ENCODE results near the gene VAC14.

Gene VAC14

DNA sequence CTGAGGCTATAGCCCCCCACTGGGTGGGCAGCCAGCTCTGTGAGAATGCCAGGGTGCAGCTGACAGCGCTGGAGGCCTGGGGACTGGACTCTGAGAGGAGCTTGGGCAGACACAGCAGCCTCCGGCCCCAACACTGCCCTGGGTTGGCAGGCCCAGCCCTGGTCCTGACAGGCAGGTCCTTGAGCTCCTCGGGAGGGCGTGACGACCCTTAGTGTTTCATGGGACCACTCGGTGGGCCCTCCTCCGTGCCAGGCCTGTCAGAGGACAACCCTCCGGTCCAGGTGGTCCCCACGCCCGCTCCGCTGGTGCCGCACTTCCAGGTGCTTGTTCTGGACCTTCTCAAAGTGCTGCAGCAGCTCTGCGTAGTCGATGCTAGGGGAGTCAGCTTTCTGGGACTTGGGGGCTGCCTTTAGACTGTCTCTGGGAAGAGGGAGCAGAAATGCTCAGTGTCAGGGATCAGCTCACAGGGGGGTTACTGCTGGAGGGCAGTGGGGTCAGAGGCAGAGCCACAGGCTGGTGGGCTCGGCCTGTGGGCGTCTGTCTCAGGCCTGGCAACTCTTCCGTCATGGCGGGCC lies 113.2 kb downstream of the VAC14 start:
- TF ChIP-seq, protein P1, sequence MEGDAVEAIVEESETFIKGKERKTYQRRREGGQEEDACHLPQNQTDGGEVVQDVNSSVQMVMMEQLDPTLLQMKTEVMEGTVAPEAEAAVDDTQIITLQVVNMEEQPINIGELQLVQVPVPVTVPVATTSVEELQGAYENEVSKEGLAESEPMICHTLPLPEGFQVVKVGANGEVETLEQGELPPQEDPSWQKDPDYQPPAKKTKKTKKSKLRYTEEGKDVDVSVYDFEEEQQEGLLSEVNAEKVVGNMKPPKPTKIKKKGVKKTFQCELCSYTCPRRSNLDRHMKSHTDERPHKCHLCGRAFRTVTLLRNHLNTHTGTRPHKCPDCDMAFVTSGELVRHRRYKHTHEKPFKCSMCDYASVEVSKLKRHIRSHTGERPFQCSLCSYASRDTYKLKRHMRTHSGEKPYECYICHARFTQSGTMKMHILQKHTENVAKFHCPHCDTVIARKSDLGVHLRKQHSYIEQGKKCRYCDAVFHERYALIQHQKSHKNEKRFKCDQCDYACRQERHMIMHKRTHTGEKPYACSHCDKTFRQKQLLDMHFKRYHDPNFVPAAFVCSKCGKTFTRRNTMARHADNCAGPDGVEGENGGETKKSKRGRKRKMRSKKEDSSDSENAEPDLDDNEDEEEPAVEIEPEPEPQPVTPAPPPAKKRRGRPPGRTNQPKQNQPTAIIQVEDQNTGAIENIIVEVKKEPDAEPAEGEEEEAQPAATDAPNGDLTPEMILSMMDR (IDR thresholded peaks at IDR 0.05; ENCODE audit: extremely low read depth, insufficient read depth, missing control alignments): no peak
- DNase-seq (ENCODE audit: low spot score): no peak
- in situ Hi-C loops (cut with MboI; ENCODE audit: low pct_unique_long_range_greater_than_20kb, low sequenced_read_pairs, unreplicated experiment): loop anchor here (10.0 kb wide), 1 partner anchor 77 kb away; no protein-coding TSS in a partner anchor

DNA sequence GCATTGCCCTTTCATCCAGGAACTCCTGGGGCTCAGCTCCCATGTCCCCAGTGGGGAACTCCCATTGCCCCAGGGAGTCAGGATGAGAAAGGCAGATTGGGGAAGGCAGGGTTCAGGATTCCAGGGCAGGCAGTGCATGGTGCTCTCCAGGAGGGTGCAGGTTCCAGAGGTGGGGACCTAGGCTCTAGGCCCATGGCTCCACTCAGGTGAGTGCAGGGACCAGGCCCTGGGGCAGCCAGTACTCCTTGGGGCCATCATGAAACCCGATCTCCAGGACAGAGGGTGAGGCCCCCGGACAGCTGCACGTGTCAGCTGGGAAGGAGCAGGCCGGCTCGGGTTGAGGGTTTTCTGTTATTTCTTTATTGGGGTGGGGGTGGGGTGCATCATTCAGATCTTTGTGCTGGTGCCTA lies 113.9 kb downstream of the VAC14 start:
- TF ChIP-seq, protein P1 (IDR thresholded peaks at IDR 0.05; ENCODE audit: extremely low read depth, insufficient read depth, missing control alignments): no peak
- DNase-seq (ENCODE audit: low spot score): no peak
- in situ Hi-C loops (cut with MboI; ENCODE audit: low pct_unique_long_range_greater_than_20kb, low sequenced_read_pairs, unreplicated experiment): loop anchor here (10.0 kb wide), 1 partner anchor 78 kb away; no protein-coding TSS in a partner anchor

DNA sequence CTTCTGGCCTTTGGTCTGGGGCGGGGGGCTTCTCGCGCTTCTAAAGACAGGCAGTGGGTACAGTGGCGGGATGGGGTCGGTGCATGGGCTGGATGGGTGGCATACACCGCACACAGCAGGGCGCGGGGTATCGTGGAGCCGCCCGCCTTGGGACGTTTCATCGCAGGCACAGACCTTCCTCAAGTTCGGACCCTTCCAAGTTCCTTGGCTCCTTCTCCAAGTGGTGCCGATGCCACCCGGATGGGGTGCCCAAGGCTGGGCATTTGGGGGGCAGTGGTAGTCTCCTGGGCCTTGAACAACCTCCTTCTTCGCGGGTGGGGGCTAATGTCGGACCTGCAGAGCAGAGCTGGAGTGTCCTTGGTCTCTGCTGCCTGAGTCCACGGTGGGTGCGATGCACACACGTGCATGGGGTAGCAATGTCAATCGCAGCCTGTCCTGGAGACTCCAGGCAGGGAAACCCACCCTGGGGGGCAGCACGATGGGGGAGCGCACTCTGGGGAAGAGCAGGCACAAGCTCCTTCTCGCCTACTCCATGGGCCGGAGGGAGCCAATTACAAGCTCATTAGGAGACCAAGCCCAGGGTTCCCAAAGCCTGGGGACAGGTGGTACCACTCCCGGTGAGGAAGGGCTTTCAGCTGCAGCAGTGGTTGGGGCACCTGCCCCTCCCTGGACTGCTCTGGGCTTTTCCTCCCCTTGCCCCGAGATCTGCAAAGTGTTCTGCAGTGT lies 114.4 kb downstream of the VAC14 start:
- in situ Hi-C loops (cut with MboI; ENCODE audit: low pct_unique_long_range_greater_than_20kb, low sequenced_read_pairs, unreplicated experiment): loop anchor here (10.0 kb wide), 1 partner anchor 78 kb away; no protein-coding TSS in a partner anchor

DNA sequence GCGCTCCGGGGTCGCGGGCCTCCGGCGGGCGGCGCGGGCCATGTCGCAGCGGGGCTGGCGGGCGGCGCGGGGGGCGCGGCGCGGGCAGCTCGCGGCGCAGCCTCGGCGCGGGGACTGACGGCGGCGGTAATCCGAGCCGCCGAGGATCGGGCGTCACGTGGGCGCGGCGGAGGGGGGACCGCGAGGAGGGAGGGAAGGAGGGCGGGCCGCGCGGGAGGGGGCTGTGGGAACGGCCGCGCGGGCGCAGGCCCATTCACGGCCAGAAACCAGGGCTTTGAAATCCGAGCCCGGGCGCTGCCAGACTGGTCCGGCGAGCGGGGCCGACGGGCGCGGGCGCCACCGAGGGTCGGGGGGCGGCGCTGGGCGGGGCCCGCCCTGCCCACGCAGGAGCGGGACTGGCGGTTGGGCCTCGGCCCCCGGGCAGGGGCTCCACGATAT lies 115.0 kb downstream of the VAC14 start, which contains the start of gene MTSS2:
MTSS2 (minus strand) TSS at position 116 of the 438 bp plus-strand sequence. CDS start 262 bp downstream, outside the sequence.
- in situ Hi-C loops (cut with MboI; ENCODE audit: low pct_unique_long_range_greater_than_20kb, low sequenced_read_pairs, unreplicated experiment): loop anchor here (10.0 kb wide), 1 partner anchor 79 kb away; no protein-coding TSS in a partner anchor
- TF ChIP-seq, protein P1 (IDR thresholded peaks at IDR 0.05; ENCODE audit: extremely low read depth, insufficient read depth, missing control alignments): no peak
- DNase-seq (ENCODE audit: low spot score): peak; percentile 72

More for the DNA sequence above, 114.4 kb downstream of the VAC14 start:
- TF ChIP-seq, protein P1 (IDR thresholded peaks at IDR 0.05; ENCODE audit: extremely low read depth, insufficient read depth, missing control alignments): no peak
- DNase-seq (ENCODE audit: low spot score): no peak

DNA sequence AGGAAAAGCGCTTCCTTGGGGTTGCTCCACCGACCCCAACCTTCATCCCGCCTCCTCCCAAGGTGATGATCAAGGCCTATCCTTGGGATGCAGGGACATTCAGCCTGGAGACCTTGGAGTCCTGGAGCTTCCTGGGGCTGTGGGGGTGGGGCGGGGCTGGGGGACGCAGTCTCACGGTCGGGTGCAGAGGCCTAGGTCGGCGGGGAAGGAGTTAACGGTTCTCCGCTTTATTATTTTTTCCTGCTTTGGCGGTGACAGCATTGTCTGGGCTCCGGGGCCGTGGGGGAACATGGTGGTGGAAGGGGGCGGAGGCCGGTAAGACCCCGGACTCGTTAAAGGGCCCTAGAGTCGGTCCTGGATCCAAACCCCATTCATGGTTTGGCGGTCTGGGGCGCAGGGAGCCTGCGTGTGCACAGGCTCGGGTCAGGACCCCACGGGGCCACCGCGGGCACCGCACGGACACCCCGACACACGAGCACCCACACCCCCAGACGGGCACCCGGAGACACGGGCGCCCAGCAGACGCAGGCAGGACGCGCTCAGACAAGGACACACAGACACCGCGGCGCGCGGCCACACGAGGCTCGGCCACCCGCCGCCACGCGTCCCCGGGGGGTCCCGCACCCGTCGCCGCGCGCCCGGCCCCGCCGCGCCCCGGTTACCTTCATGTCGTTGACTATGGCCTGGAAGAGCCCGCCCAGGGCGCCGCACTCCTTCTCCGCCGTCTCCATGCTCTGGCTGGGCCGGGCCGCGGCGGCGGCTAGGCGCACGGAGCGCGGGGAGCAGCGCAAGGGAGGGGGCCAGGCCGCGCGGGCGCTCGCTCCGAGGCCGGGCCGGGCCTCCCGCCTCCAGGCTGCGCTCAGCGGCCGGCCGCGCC lies 115.7 kb downstream of the VAC14 start:
- peak; percentile 74 for DNase-seq (ENCODE audit: low spot score)
- in situ Hi-C loops (cut with MboI; ENCODE audit: low pct_unique_long_range_greater_than_20kb, low sequenced_read_pairs, unreplicated experiment): loop anchor here (10.0 kb wide), 1 partner anchor 80 kb away; no protein-coding TSS in a partner anchor
- TF ChIP-seq, protein P1 (IDR thresholded peaks at IDR 0.05; ENCODE audit: extremely low read depth, insufficient read depth, missing control alignments): no peak
